AG09309 (cell line): ENCODE results near the gene EYS.
"Not testable (repeated sequence)": the region's sequence is repeated elsewhere in the genome, so short reads cannot be mapped to it uniquely, and the experiment has no call there.

Experiments
- DNase-seq: peaks from one replicate; pipeline ENCODE4 v3.0.0-alpha.2; 2010; ENCODE audit warnings: low read depth
- H3K4me3 ChIP-seq: 2 replicates; pipeline ENCODE4 v1.5.1; 2011; ENCODE audit warnings: mild to moderate bottlenecking, low read depth, low read length, moderate library complexity; ENCODE audit not compliant: control insufficient read depth
- CTCF ChIP-seq: IDR thresholded peaks from 2 replicates; pipeline ENCODE4 v1.5.1; 2011; ENCODE audit warnings: mild to moderate bottlenecking, low read depth, low read length, inconsistent platforms; ENCODE audit not compliant: insufficient read depth, control insufficient read depth; ENCODE audit errors: missing control alignments

EYS gene

GRCh38 chr6:64243618-64244017 lies 1463.4 kb downstream of the EYS start:
- no peak overlapping the region for H3K4me3 ChIP-seq
- no peak for TF ChIP-seq CTCF
- DNase-seq: no peak

GRCh38 chr6:64238908-64239307 lies 1468.1 kb downstream of the EYS start:
- H3K4me3 ChIP-seq, DNase-seq: not testable (repeated sequence)

GRCh38 chr6:64238071-64238470 lies 1469.0 kb downstream of the EYS start:
- TF ChIP-seq CTCF: no peak
- H3K4me3 ChIP-seq: no peak overlapping the region
- DNase-seq: no peak

- DNase-seq: no peak
- no peak overlapping the region for H3K4me3 ChIP-seq
- TF ChIP-seq CTCF: no peak
Measured at GRCh38 chr6:64233746-64234145, 1473.3 kb downstream of the EYS start.

GRCh38 chr6:64231928-64232327 lies 1475.1 kb downstream of the EYS start:
- no peak overlapping the region for H3K4me3 ChIP-seq
- no peak for TF ChIP-seq CTCF
- no peak for DNase-seq

- TF ChIP-seq CTCF: no peak
- H3K4me3 ChIP-seq: no peak overlapping the region
- no peak for DNase-seq
Measured at GRCh38 chr6:64230530-64230929, 1476.5 kb downstream of the EYS start.

DNA sequence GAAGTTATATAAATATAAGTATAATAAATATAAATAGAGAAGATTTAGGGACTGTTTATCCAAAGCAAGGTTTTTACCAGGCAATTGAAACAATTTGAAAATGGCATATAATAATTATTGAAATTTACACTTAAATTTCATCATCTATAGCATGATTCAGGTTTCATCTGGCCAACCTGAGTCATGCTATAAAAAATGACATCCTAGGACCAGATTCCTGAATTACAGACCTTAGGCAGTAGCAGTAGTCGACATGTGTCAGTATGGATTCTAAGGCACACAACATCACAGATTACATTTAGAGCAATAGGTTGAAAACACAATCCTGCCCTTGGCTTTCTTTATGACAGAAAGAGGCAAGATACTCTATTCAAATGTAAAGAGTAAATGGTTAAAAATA lies 1479.2 kb downstream of the EYS start:
- H3K4me3 ChIP-seq: no peak overlapping the region
- DNase-seq: no peak
- TF ChIP-seq CTCF: no peak
